Urinary bladder (tissue), 4 donors: Measurements from ENCODE around the gene VAC14. TPM values are rescaled to one million over a fixed set of nuclear protein-coding genes. Genes with fewer than 3 reads are reported as not detected.

ENCODE experiments used
- DNase-seq: peaks from one replicate; pipeline ENCODE4 v3.0.0-alpha.2; 2015; ENCODE audit errors: extremely low spot score
- H3K27ac ChIP-seq: one replicate; pipeline ENCODE4 v1.5.1; 2013; ENCODE audit warnings: low read depth, mild to moderate bottlenecking, moderate library complexity
- H3K36me3 ChIP-seq: one replicate; pipeline ENCODE4 v1.6.1; 2013; ENCODE audit warnings: mild to moderate bottlenecking, moderate library complexity; ENCODE audit not compliant: insufficient read depth
- H3K4me1 ChIP-seq: one replicate; pipeline ENCODE4 v1.6.1; 2013; ENCODE audit warnings: mild to moderate bottlenecking, moderate library complexity; ENCODE audit not compliant: insufficient read depth
- H3K4me3 ChIP-seq: one replicate; pipeline ENCODE4 v1.5.1; 2013; ENCODE audit warnings: low read depth, low read length
- WGBS: extraction: QIAGEN DNeasy Blood & Tissue Kit; methylation state at CpG from one replicate; pipeline ENCODE4 v1.1.7; 2013; 5-methylcytosine and 5-hydroxymethylcytosine counted together
- polyA plus RNA-seq: library from polyadenylated mRNA; stranded (reverse); fragments of 200-250 nt; gene quantifications from one replicate; pipeline ENCODE4 v1.2.3, GENCODE V29; 2013
- total RNA-seq: library from RNA; depleted of rRNA; stranded (reverse); fragments of >200 nt; gene quantifications from one replicate; pipeline ENCODE4 v1.2.3, GENCODE V29; 2014
- donor health status: healthy with polysubstance abuse.
- donor health status: healthy.

The VAC14 gene
- total and polyA plus RNA-seq, 2 donors: 9.6 to 31.4 TPM

DNA sequence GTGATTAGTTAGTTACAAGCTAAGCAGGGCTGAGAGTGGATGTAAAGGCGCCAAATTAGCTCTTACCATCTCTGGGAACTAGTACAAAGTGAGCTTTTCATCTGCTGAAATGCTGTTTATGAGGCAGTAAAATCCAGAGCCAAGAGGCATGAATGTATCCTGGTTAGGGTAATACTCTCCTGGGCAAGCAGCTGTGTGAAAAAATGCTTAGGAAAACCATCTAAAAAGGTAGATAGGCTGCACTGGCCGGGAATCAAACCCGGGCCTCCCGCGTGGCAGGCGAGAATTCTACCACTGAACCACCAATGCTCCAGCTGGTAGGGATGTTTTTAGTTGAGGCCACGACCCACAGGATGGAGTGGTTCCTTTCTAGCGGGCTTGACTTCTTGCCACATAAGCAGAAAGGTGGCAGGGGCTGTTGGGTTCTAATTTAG, 23.0 kb downstream of the VAC14 start:
- no peaks in the 10 kb centered on the region for H3K4me1 ChIP-seq
- H3K4me3 ChIP-seq: no peak overlapping the region
- no peak for DNase-seq
- WGBS: 63% methylated on average over 8 of the region's 8 CpGs
- H3K27ac ChIP-seq: no peak overlapping the region
- H3K36me3 ChIP-seq: peaks cover 2% of the 10 kb centered on the region

DNA sequence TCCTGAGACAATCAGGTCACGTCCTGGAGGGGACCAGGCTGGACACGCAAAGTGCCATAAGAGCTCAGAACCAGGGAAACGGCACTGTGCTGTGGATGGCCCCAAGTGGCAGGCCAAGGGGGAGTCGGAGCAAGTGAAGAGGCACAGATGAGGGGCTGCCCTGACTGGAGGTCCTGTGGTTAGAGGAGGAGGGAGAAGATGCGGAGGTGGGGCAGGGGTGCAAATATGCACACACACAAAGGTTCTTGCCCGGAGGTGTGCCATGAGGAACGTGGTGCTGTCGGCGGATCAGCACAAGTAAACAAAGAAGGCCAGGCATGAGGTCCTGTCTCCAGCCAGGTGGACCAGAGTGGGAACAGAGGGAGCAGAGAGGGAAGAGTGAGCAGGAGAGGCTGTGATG, 23.5 kb downstream of the VAC14 start:
- WGBS: 74% methylated on average over 9 of the region's 9 CpGs
- Histone ChIP-seq H3K36me3 (peaks cover under 1% of the 10 kb centered on the region), H3K27ac (no peak overlapping the region), H3K4me1 (no peaks in the 10 kb centered on the region), H3K4me3 (no peak overlapping the region)
- DNase-seq: no peak

DNA sequence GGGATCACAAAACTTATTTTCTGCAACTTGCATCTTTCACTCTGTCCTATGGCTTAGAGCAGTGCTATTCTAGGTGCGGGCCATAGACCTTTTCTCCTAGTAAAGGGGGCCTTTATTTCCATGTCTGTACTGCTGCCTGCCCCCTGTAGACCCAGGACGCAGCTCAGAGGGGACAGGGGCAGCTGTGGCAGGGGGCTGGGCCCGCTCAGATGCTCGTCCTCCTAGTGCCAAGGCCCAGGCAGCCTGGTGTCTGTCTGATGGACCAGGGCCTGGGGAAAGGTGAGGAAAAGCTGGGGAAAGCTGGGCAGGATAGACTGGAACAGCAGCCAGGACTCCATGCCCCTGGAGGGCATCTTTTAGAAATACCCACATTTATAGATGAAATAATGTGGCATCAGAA, 25.6 kb downstream of the VAC14 start:
- DNase-seq: no peak
- WGBS: 92% methylated on average over 4 of the region's 4 CpGs
- no peaks in the 10 kb centered on the region for H3K36me3 ChIP-seq
- H3K4me3 ChIP-seq: no peak overlapping the region
- H3K27ac ChIP-seq: no peak overlapping the region
- H3K4me1 ChIP-seq: no peaks in the 10 kb centered on the region

DNA sequence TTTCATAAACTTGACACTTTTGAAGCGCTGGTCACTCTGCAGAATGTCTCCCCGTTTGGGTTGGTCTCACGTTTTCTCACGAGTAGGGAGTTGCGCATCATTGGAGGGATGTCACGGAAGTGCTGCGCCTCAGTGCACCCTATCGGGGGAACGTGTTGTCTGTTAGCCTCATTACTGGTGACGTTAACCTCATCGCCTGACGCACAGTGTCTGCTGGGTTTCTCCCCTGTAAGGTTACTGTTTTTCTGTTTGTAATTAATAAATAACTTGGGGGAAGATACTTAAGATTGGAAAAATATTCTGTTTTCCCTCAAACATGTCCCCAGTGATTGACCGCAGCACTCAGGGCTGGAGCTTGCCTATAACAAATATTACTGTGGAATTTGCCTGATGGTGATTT, 26.7 kb downstream of the VAC14 start:
- no peaks in the 10 kb centered on the region for H3K4me1 ChIP-seq
- DNase-seq: no peak
- no peak overlapping the region for H3K4me3 ChIP-seq
- 92% methylated on average over 13 of the region's 13 CpGs for WGBS
- no peak overlapping the region for H3K27ac ChIP-seq
- no peaks in the 10 kb centered on the region for H3K36me3 ChIP-seq

DNA sequence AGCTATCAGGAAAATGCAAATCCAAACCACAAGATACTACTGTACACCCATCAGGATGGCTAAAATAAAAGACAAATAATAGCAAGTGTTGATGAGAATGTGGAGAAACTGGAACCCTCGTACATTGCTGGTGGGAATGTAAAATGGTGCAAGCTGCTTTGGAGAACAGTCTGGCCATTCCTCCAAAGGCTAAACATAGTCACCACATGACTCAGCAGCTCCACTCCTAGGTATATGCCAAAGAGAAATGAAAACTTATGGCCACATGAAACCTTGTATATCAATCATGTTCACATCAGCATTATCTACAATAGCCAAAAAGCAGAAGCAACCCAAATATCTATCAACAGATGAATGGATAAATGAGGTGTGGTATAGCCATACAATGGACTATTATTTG, 28.5 kb downstream of the VAC14 start:
- 88% methylated on average over 1 of the region's 1 CpG for WGBS
- no peak overlapping the region for H3K4me3 ChIP-seq

DNA sequence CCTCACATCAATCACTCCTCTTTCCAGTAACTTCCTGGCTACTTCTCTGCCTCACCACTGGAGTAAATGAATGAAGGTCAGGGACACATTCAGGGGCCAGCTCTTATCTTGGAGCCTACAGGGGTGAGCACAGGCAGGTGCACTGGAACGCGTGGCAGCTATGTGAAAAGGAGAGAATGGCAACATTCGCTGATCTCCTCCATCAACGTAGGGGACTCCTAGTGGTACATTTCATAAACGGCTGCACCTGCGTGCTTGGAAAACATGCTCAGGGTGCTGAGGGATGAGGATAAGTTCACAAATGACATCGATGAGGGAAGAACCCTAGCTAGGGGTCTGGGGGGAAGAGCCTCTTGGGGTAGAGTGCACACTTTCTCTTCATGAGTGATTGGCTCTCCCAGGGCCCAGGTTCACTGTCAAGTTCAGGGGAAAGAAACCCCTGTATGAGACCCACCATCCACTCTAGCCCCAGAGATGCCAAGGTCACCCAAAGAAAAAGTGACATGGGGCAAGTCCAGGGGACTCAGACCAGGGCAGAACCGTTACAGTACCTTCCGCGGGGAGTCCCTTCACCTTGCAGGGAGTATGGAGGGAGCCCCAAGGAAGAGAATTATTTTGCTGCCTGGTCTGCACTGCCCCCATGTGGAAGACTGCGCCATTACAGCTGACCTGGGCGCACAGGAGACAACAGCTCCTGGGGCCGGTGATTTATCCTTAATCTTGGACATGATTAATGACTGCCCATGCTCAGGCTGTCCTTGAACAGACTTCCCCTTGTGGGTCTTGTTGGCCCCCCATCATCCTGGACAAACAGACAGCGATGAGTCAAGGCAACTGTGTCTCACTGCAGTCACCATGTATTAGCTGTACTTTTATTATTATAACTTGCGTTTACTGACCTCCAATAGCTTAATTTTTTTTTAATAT, 30.1 kb downstream of the VAC14 start:
- Histone ChIP-seq H3K4me1 (no peaks in the 10 kb centered on the region), H3K27ac (no peak overlapping the region), H3K4me3 (no peak overlapping the region), H3K36me3 (no peaks in the 10 kb centered on the region)
- 51% methylated on average over 15 of the region's 15 CpGs for WGBS
- DNase-seq: no peak

More for the DNA sequence above, 28.5 kb downstream of the VAC14 start:
- no peaks in the 10 kb centered on the region for H3K4me1 ChIP-seq
- no peaks in the 10 kb centered on the region for H3K36me3 ChIP-seq
- no peak overlapping the region for H3K27ac ChIP-seq
- DNase-seq: no peak

DNA sequence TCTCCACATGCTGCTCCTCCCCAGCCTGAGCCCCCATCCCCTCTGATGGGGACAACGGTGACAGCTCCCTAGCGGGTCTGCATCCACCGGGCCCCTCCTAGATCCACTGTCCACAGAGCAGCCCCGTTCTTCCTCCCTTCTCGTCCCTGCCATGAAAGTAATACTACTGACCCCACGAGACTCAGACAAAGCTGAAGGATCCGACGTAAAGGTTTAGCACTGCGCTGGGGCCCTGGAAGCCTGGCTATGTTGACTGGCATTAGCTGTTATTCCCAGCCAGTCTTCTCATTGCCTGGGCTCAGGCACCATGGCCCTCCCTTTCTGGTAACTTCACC, 30.7 kb downstream of the VAC14 start:
- Histone ChIP-seq H3K36me3 (peaks cover 2% of the 10 kb centered on the region), H3K4me3 (no peak overlapping the region), H3K4me1 (no peaks in the 10 kb centered on the region), H3K27ac (no peak overlapping the region)
- DNase-seq: no peak
- WGBS: 94% methylated on average over 9 of the region's 9 CpGs

DNA sequence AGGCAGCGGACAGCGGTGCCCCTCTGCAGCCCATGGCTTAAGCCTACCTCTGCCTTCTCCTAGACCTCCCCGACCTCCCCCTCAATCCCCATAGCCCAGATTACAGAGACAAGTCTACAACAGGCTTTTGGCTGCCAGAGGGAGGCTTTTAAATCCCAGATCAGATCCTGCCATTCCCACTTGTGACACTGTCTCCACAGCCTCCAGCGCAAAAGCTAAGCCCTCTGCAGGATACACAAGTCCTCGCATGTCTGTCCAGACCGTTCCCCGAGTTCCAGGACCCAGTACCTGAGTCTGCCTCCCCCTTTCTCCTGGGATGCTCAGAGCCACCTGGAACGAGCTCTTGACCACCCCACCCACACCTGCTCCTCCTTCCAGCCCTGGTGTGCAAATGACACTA, 31.2 kb downstream of the VAC14 start:
- Histone ChIP-seq H3K27ac (no peak overlapping the region), H3K4me1 (no peaks in the 10 kb centered on the region), H3K36me3 (peaks cover 2% of the 10 kb centered on the region), H3K4me3 (no peak overlapping the region)
- 95% methylated on average over 8 of the region's 8 CpGs for WGBS
- DNase-seq: no peak

DNA sequence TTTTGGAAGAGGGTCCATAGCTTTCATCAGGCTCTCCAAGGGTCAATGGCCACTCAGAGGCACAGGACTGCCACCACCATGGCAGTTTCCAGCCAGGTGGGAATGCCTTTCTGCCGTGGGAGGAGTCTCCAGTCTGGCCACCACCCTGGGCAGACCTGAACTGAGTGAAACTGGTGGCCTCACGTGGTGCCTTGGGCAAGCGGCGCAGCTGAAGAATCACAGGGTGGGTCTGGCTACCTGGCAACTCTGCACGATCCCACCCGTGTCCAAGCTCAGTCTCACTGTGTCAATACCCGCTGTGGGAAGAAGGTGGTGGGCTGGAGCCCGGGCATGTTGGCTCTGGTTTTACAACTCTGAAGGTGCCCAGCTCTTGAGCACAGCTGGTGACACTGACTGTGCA, 31.8 kb downstream of the VAC14 start:
- H3K4me3 ChIP-seq: no peak overlapping the region

DNA sequence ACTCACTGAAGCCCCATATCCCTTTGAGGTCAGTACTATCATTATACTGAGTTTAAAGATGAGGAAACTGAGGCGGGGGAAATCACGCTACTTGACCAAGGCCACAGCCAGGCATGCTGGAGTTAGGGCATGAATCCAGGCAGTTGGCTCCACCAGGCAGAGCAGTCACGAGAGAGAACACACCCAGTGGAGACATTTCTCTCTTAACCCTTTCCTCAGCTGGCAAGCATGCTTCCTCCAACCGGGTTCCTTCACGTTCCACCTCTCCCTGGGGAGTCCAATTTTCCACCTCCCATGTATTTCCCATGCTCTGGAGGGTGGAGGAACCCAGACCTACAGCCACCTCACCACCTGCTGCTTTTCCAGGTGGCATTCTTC, 32.8 kb downstream of the VAC14 start:
- 69% methylated on average over 5 of the region's 5 CpGs for WGBS
- no peak for DNase-seq
- Histone ChIP-seq H3K4me1 (no peaks in the 10 kb centered on the region), H3K4me3 (no peak overlapping the region), H3K27ac (no peak overlapping the region), H3K36me3 (peaks cover 2% of the 10 kb centered on the region)

More for the DNA sequence above, 31.8 kb downstream of the VAC14 start:
- Histone ChIP-seq H3K36me3 (peaks cover 2% of the 10 kb centered on the region), H3K4me1 (no peaks in the 10 kb centered on the region), H3K27ac (no peak overlapping the region)
- 84% methylated on average over 8 of the region's 8 CpGs for WGBS
- no peak for DNase-seq

DNA sequence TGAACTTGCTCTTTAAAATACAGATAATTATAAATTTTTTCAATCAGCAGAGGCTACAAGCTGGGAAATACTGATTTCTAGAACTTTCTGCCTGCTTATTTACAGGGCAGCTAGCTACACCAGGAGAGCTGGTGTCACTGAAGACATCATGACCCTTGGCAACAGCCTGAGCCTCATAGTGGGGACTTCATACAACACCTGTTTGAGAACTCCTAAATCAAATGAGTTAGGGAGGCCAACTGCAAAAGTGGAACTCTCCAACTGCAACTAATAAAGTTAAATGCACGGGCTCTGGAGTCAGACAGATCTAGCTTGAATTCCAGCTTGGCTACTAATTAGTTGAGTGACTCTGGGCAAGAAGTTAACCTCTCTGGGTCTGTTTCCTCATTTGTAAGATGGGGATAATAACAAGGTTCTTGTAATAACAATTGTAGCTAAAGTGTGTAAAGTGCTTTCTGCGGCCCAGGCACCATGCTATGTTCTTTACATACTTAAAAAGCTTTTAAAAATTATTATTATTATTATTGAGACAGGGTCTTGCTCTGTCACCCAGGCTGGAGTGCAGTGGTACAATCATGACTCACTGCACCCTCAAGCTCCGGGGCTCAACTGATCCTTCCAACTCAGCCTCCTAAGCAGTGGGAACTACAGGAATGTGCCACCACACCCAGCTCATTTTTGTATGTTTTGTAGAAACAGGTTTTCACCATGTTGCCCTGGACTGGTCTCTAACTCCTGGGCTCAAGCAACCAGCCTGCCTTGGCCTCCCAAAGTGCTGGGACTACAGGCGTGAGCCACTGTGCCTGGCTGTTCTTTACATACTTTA, 33.4 kb downstream of the VAC14 start:
- DNase-seq: no peak
- H3K27ac ChIP-seq: no peak overlapping the region
- H3K4me3 ChIP-seq: no peak overlapping the region
- peaks cover 2% of the 10 kb centered on the region for H3K36me3 ChIP-seq
- H3K4me1 ChIP-seq: no peaks in the 10 kb centered on the region
- WGBS: 85% methylated on average over 4 of the region's 4 CpGs

DNA sequence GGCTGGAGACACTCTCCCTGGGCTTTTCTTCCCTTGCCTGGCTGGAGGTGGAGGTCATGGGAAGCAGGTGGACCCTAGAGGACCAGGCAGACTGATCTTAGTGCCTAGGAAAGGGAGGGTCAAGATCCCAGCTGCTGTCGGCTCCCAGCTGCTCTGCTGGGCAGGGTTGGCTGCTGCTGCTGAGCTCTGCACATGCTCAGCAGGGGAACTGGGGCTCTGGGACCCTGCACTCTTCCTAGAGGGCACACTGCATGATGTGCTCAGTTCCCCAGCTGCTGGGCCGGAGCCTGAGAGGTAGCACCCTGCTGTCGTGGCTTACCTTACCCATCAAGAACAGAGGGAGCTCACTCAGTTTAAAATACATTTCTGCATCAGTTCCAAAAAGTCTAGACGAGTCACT, 34.3 kb downstream of the VAC14 start:
- Histone ChIP-seq H3K27ac (no peak overlapping the region), H3K4me3 (no peak overlapping the region), H3K4me1 (no peaks in the 10 kb centered on the region), H3K36me3 (peaks cover 2% of the 10 kb centered on the region)
- WGBS: 91% methylated on average over 4 of the region's 4 CpGs
- no peak for DNase-seq

DNA sequence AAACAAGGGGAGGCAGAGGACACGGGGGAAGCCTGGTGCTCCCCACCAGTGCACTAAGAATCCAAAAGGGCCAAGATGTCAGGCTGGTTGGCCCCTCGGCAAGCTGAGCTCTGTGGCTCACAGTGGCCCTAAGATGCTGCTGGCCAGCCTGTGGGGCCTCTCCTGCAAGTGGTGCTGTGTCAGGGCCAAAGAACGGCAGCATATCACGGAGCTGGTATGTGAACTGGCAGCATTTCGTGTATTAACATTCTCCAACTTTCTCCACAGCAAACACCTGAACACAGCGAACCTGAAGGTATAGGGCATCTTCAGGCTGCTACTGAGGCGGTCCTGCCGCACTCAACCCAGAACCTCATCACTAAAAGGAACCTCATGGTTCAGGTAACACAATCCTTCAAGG, 34.8 kb downstream of the VAC14 start:
- no peak overlapping the region for H3K4me3 ChIP-seq
- no peak overlapping the region for H3K27ac ChIP-seq
- no peak for DNase-seq
- no peaks in the 10 kb centered on the region for H3K4me1 ChIP-seq
- H3K36me3 ChIP-seq: peaks cover 2% of the 10 kb centered on the region
- WGBS: 93% methylated on average over 8 of the region's 8 CpGs

DNA sequence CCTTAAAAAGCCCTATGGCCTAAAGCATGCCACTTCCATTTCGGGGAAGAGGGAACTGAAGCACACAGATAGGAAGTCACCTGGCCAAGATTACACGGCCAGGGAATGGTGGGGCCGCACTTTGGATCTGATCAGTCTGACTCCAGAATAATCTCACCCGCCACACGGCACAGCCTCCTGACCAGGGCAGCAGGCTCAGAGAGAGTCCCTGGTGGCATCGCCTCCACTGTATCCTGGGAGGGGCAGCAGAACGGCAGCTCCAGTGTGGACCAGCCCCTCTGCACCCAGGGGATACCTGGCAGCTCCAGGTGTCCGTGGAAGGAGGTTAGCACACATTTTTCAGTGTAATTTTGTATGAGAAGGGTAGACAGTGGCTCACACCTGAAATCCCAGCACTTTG, 35.5 kb downstream of the VAC14 start:
- WGBS: 93% methylated on average over 8 of the region's 8 CpGs
- peaks cover 2% of the 10 kb centered on the region for H3K36me3 ChIP-seq
- DNase-seq: no peak
- no peak overlapping the region for H3K4me3 ChIP-seq
- no peaks in the 10 kb centered on the region for H3K4me1 ChIP-seq
- no peak overlapping the region for H3K27ac ChIP-seq
